CD14-positive monocyte (primary cell): Measurements from ENCODE around the gene KDM2A. TPM values are rescaled to one million over a fixed set of nuclear protein-coding genes. Genes with fewer than 3 reads are reported as not detected.
A peak's percentile ranks its signal among the peaks of the same experiment; 100 is the strongest.
"Not testable (repeated sequence)": the region's sequence is repeated elsewhere in the genome, so short reads cannot be mapped to it uniquely, and the experiment has no call there.

Experiments
- DNase-seq, 3 donors: peaks; one replicate each; pipeline ENCODE4 v3.0.0-alpha.2; 2011 to 2022
- H2AFZ ChIP-seq: 2 replicates; pipeline ENCODE4 v1.6.0; 2012; ENCODE audit warnings: mild to moderate bottlenecking, low read depth, low read length, inconsistent platforms; ENCODE audit not compliant: insufficient read depth, poor library complexity, severe bottlenecking
- H3K27ac ChIP-seq, 2 donors: 1 replicate in 1 of 2; 2 replicates in 1 of 2; pipeline ENCODE4 v1.5.1; 2012 to 2013; ENCODE audit warnings: low read length in 2 of 2, control low read depth in 1 of 2, inconsistent platforms in 1 of 2, low read depth in 1 of 2, mild to moderate bottlenecking in 1 of 2
- H3K27me3 ChIP-seq, 2 donors: one replicate each; pipeline versions ENCODE4 v1.6.0 to v1.6.1; 2011 to 2013; ENCODE audit warnings: low read length in 2 of 2; ENCODE audit not compliant: control insufficient read depth in 2 of 2, insufficient read depth in 2 of 2
- H3K36me3 ChIP-seq, 2 donors: replicated peaks in 1 of 2; 1 replicate in 1 of 2; 2 replicates in 1 of 2; pipeline versions ENCODE4 v1.5.1 to v1.6.1; 2012 to 2013; ENCODE audit warnings: low read length in 2 of 2, control low read depth in 1 of 2, inconsistent platforms in 1 of 2, mild to moderate bottlenecking in 1 of 2; ENCODE audit not compliant: insufficient read depth in 2 of 2, control insufficient read depth in 1 of 2
- H3K4me1 ChIP-seq, 2 donors: 1 replicate in 1 of 2; 2 replicates in 1 of 2; pipeline versions ENCODE4 v1.5.1 to v1.6.1; 2012 to 2013; ENCODE audit warnings: low read length in 2 of 2, control low read depth in 1 of 2, inconsistent platforms in 1 of 2, mild to moderate bottlenecking in 1 of 2, moderate library complexity in 1 of 2; ENCODE audit not compliant: insufficient read depth in 2 of 2, control insufficient read depth in 1 of 2
- H3K4me2 ChIP-seq: replicated peaks from 2 replicates; pipeline ENCODE3; 2012; ENCODE audit warnings: low read length, moderate library complexity, mild to moderate bottlenecking; ENCODE audit not compliant: poor library complexity, severe bottlenecking; ENCODE audit errors: extremely low read depth
- H3K4me3 ChIP-seq, 3 experiments: fragments of 200-600 bp in 1 of 3; sonication (generic) in 1 of 3; replicated peaks in 1 of 3; 1 replicate in 2 of 3; 2 replicates in 1 of 3; pipeline ENCODE4 v1.5.1; 2011 to 2013; ENCODE audit warnings: low read length in 3 of 3, mild to moderate bottlenecking in 3 of 3, control low read depth in 2 of 3, low read depth in 2 of 3, inconsistent platforms in 1 of 3, moderate library complexity in 1 of 3
- H3K79me2 ChIP-seq: 2 replicates; pipeline ENCODE4 v1.6.0; 2012; ENCODE audit warnings: mild to moderate bottlenecking, control low read depth, inconsistent platforms, low read length, moderate library complexity; ENCODE audit not compliant: insufficient read depth
- H3K9ac ChIP-seq: 2 replicates; pipeline ENCODE4 v1.6.0; 2017; ENCODE audit warnings: low read length, mild to moderate bottlenecking; ENCODE audit not compliant: insufficient read depth, poor library complexity, severe bottlenecking
- H3K9me3 ChIP-seq, 2 donors: replicated peaks in 1 of 2; 1 replicate in 1 of 2; 2 replicates in 1 of 2; pipeline versions ENCODE4 v1.5.1 to v1.6.1; 2012 to 2013; ENCODE audit warnings: low read length in 2 of 2, control low read depth in 1 of 2; ENCODE audit not compliant: control insufficient read depth in 1 of 2, insufficient read depth in 1 of 2
- H4K20me1 ChIP-seq: 2 replicates; pipeline ENCODE4 v1.6.0; 2012; ENCODE audit warnings: mild to moderate bottlenecking, low read length, control low read depth, moderate library complexity; ENCODE audit not compliant: insufficient read depth
- H3K27ac Mint-ChIP-seq, 7 donors: one replicate each; pipeline ENCODE4 v1.8.0; 2020; ENCODE audit warnings: mild to moderate bottlenecking in 7 of 7, mixed read lengths in 7 of 7, moderate library complexity in 6 of 7, inconsistent platforms in 2 of 7
- H3K27me3 Mint-ChIP-seq, 3 donors: one replicate each; pipeline ENCODE4 v1.8.0; 2021 to 2022; ENCODE audit warnings: low read depth in 3 of 3, mild to moderate bottlenecking in 3 of 3, mixed read lengths in 3 of 3, moderate library complexity in 3 of 3, inconsistent platforms in 1 of 3
- H3K36me3 Mint-ChIP-seq, 2 donors: one replicate each; pipeline ENCODE4 v1.8.0; 2020; ENCODE audit warnings: mixed read lengths in 2 of 2, inconsistent platforms in 1 of 2, mild to moderate bottlenecking in 1 of 2
- H3K4me1 Mint-ChIP-seq: one replicate; pipeline ENCODE4 v1.8.0; 2020; ENCODE audit warnings: mild to moderate bottlenecking, mixed read lengths
- H3K4me3 Mint-ChIP-seq, 2 donors: one replicate each; pipeline ENCODE4 v1.8.0; 2020; ENCODE audit warnings: mild to moderate bottlenecking in 2 of 2, mixed read lengths in 2 of 2, moderate library complexity in 1 of 2
- H3K9me3 Mint-ChIP-seq, 7 donors: one replicate each; pipeline ENCODE4 v1.8.0; 2020 to 2022; ENCODE audit warnings: mixed read lengths in 7 of 7, mild to moderate bottlenecking in 6 of 7, moderate library complexity in 6 of 7, inconsistent platforms in 2 of 7
- CTCF ChIP-seq: fragments of 200-600 bp; IDR thresholded peaks from one replicate; pipeline ENCODE4 v1.8.0; 2022; ENCODE audit warnings: antibody characterized with exemption, mild to moderate bottlenecking
- WGBS: methylation state at CpG from one replicate; pipeline ENCODE4 v1.1.5; 2013; ENCODE audit warnings: missing lambda C conversion rate; ENCODE audit not compliant: insufficient coverage; 5-methylcytosine and 5-hydroxymethylcytosine counted together
- intact Hi-C, 2 donors: fragments of 100-400 bp; cut with micrococcal nuclease; formaldehyde crosslinking; loops; one replicate each; pipeline versions ENCODE4 v1.15.0 to v1.15.1; 2023
- polyA plus RNA-seq, 3 donors: library from polyadenylated mRNA; depleted of rRNA in 1 of 3; unstranded in 2 of 3; stranded (reverse) in 1 of 3; fragments of 300-500 nt in 2 of 3; fragments of >200 nt in 1 of 3; fragmentation: Illumina TruSeq in 2 of 3; gene quantifications; 1 replicate in 2 of 3; 2 replicates in 1 of 3; pipeline ENCODE4 v1.2.3, GENCODE V29; 2012 to 2021

Gene KDM2A
- polyA plus RNA-seq, 3 donors, result 2.6 to 98.9 (median 3.9) TPM

GRCh38 chr11:67195971-67196456 is 77.0 kb downstream of the KDM2A start:
- WGBS, result 15% methylated on average over 5 of the region's 6 CpGs
- peak; percentile 19 to 37 (median 36) for DNase-seq
- Histone ChIP-seq H3K79me2 (peaks cover 63% of the 10 kb centered on the region), H3K9ac (no peak overlapping the region), H3K4me2 (peak overlapping the region; percentile 21), H3K36me3 (peaks cover 46 to 77% of the 10 kb centered on the region in 2 donors), H3K4me1 (peaks cover 31 to 36% of the 10 kb centered on the region in 2 donors), H2AFZ (no peak overlapping the region), H3K9me3 (no peaks in the 10 kb centered on the region), H3K27ac (peak overlapping the region; percentile 63 to 82), H4K20me1 (peaks cover 91% of the 10 kb centered on the region), H3K4me3 (peak overlapping the region in 1 of 3 experiments; percentile 25), H3K27me3 (no peaks in the 10 kb centered on the region)
- no peak for TF ChIP-seq CTCF
- Mint-ChIP-seq H3K4me1 (peaks cover 33% of the 10 kb centered on the region), H3K9me3 (no peaks in the 10 kb centered on the region), H3K36me3 (peaks cover 49 to 58% of the 10 kb centered on the region in 2 donors), H3K27ac (peak overlapping the region; percentile 42 to 90 (median 85)), H3K27me3 (no peaks in the 10 kb centered on the region), H3K4me3 (no peak overlapping the region)
- intact Hi-C loops, result no loop called here

- TF ChIP-seq CTCF, result no peak
- no peak overlapping the region for H2AFZ ChIP-seq
- H3K4me1 Mint-ChIP-seq, result peaks cover 33% of the 10 kb centered on the region
- peaks cover 48 to 76% of the 10 kb centered on the region in 2 donors for H3K36me3 ChIP-seq
- H3K27ac ChIP-seq, result peak overlapping the region in 1 of 2 donors; percentile 53
- no peak overlapping the region for H3K4me2 ChIP-seq
- no CpG with 5 or more reads among the region's 1 CpG for WGBS
- H3K79me2 ChIP-seq, result peaks cover 58% of the 10 kb centered on the region
- no peak overlapping the region for H3K9ac ChIP-seq
- H3K9me3 ChIP-seq, result no peaks in the 10 kb centered on the region
- H3K27me3 ChIP-seq, result no peaks in the 10 kb centered on the region
- no peaks in the 10 kb centered on the region for H3K9me3 Mint-ChIP-seq
- H3K36me3 Mint-ChIP-seq, result peaks cover 50 to 60% of the 10 kb centered on the region in 2 donors
- intact Hi-C loops, result no loop called here
- no peak overlapping the region for H3K27ac Mint-ChIP-seq
- no peak for DNase-seq
- peaks cover 88% of the 10 kb centered on the region for H4K20me1 ChIP-seq
- H3K4me3 ChIP-seq, result no peak overlapping the region
- peaks cover 31 to 36% of the 10 kb centered on the region in 2 donors for H3K4me1 ChIP-seq
- no peaks in the 10 kb centered on the region for H3K27me3 Mint-ChIP-seq
- no peak overlapping the region for H3K4me3 Mint-ChIP-seq
These were observed 78.5 kb downstream of the KDM2A start for GRCh38 chr11:67197606-67198005.

GRCh38 chr11:67198781-67199180 is 79.7 kb downstream of the KDM2A start:
- H3K9me3 ChIP-seq, H3K27me3 ChIP-seq, H3K4me3 Mint-ChIP-seq, H3K4me3 ChIP-seq, H3K4me2 ChIP-seq, H3K27me3 Mint-ChIP-seq, H3K9me3 Mint-ChIP-seq, intact Hi-C loops, H2AFZ ChIP-seq, DNase-seq, H3K9ac ChIP-seq: not testable (repeated sequence)
- Histone ChIP-seq H3K4me1 (peaks cover 31 to 36% of the 10 kb centered on the region in 2 donors), H3K27ac (peak overlapping the region in 1 of 2 donors; percentile 12), H3K36me3 (peaks cover 43 to 67% of the 10 kb centered on the region in 2 donors), H3K79me2 (peaks cover 46% of the 10 kb centered on the region), H4K20me1 (peaks cover 90% of the 10 kb centered on the region)
- Mint-ChIP-seq H3K27ac (peak overlapping the region in 2 of 7 donors; percentile 32 to 66), H3K36me3 (peaks cover 47 to 62% of the 10 kb centered on the region in 2 donors), H3K4me1 (peaks cover 33% of the 10 kb centered on the region)
- WGBS, result no CpG with 5 or more reads among the region's 3 CpGs
